OCI-LY7 (cell line): ENCODE data around the gene KCNJ5. TPM values are rescaled to one million over a fixed set of nuclear protein-coding genes. Genes with fewer than 3 reads are reported as not detected.

ENCODE experiments used
- BruUV-seq: library from RNA; stranded (reverse); fragments of 400-500 nt; replicated peaks from 2 replicates; lab custom pipeline; 2021; lab: Mats Ljungman, UMichigan
- CTCF ChIA-PET: fragments of 300-600 bp; sonication (Branson Sonifier 250); formaldehyde crosslinking; loops from one replicate; lab custom pipeline; 2022; ENCODE audit warnings: antibody characterized with exemption; ENCODE audit not compliant: unreplicated experiment; lab: Charles Lee
- POLR2A ChIA-PET: fragments of 300-600 bp; sonication (Branson Sonifier 250); formaldehyde crosslinking; loops from one replicate; lab custom pipeline; 2022; ENCODE audit warnings: antibody characterized with exemption; lab: Charles Lee
- DNase-seq: peaks from one replicate; pipeline ENCODE4 v3.0.0-alpha.2; 2015; ENCODE audit warnings: low spot score
- H2AFZ ChIP-seq: fragments of 200-600 bp; sonication (generic), shearing (Covaris generic); 2 replicates; pipeline ENCODE4 v1.6.1; 2014; ENCODE audit warnings: mild to moderate bottlenecking, antibody characterized with exemption, low read length, moderate library complexity
- H3K27ac ChIP-seq: fragments of 200-600 bp; sonication (generic); 2 replicates; pipeline ENCODE4 v1.5.1; 2014; ENCODE audit warnings: mixed run types, low read depth, mild to moderate bottlenecking, moderate library complexity, low read length, inconsistent platforms; ENCODE audit not compliant: poor library complexity, severe bottlenecking
- H3K36me3 ChIP-seq: fragments of 200-600 bp; sonication (generic); 2 replicates; pipeline ENCODE4 v1.6.1; 2014; ENCODE audit warnings: mild to moderate bottlenecking, antibody characterized with exemption, low read length, moderate library complexity, mixed read lengths; ENCODE audit not compliant: insufficient read depth
- H3K4me1 ChIP-seq: fragments of 200-600 bp; sonication (generic); 2 replicates; pipeline ENCODE4 v1.5.1; 2014; ENCODE audit warnings: mild to moderate bottlenecking, low read length; ENCODE audit not compliant: insufficient read depth, poor library complexity, severe bottlenecking
- H3K4me2 ChIP-seq: fragments of 200-600 bp; sonication (generic); 2 replicates; pipeline ENCODE4 v1.6.1; 2014; ENCODE audit warnings: mild to moderate bottlenecking, low read length
- H3K4me3 ChIP-seq: fragments of 200-600 bp; sonication (generic); 2 replicates; pipeline ENCODE4 v1.5.1; 2014; ENCODE audit warnings: mild to moderate bottlenecking, low read depth, low read length; ENCODE audit not compliant: poor library complexity, severe bottlenecking
- H3K79me2 ChIP-seq: fragments of 200-600 bp; sonication (generic); 2 replicates; pipeline ENCODE4 v1.6.1; 2016; ENCODE audit warnings: low read depth, mild to moderate bottlenecking, low read length, moderate library complexity, mixed read lengths; ENCODE audit not compliant: insufficient read depth
- H3K9me2 ChIP-seq: fragments of 200-600 bp; sonication (generic); 2 replicates; pipeline ENCODE4 v1.6.1; 2016; ENCODE audit warnings: mild to moderate bottlenecking, low read length, mixed read lengths; ENCODE audit not compliant: insufficient read depth
- H3K9me3 ChIP-seq: fragments of 200-600 bp; sonication (generic); 2 replicates; pipeline ENCODE4 v1.6.1; 2014; ENCODE audit warnings: mild to moderate bottlenecking, mixed run types, low read length, mixed read lengths
- H4K20me1 ChIP-seq: fragments of 200-600 bp; sonication (generic); 2 replicates; pipeline ENCODE4 v1.6.1; 2014; ENCODE audit warnings: mild to moderate bottlenecking, antibody characterized with exemption, low read length, moderate library complexity, mixed read lengths; ENCODE audit not compliant: insufficient read depth
- EZH2phosphoT487 ChIP-seq: fragments of 200-600 bp; sonication (generic); IDR thresholded peaks from 2 replicates; pipeline ENCODE4 v1.6.1; 2018; ENCODE audit warnings: low read depth, borderline replicate concordance, mild to moderate bottlenecking, mixed run types, antibody characterized with exemption, low read length, moderate library complexity, mixed read lengths
- intact Hi-C: fragments of 100-400 bp; cut with micrococcal nuclease; formaldehyde crosslinking; loops from one replicate; pipeline ENCODE4 v1.10.0; 2022; ENCODE audit not compliant: unreplicated experiment
- total RNA-seq, 2 experiments: library from RNA; depleted of rRNA in 1 of 2; stranded (reverse); fragments of >200 nt in 1 of 2; shearing (Covaris generic) in 1 of 2; gene quantifications; 2 replicates each; pipeline ENCODE4 v1.2.3, GENCODE V29; 2014 to 2022
- TF ChIP-seq, protein P1 (sequence below): fragments of 200-600 bp; sonication (generic); conservative IDR thresholded peaks from 2 replicates; pipeline ENCODE4 v1.5.1; 2014; ENCODE audit warnings: mild to moderate bottlenecking, antibody characterized with exemption, low read length, moderate library complexity, mixed read lengths

The KCNJ5 gene
- total RNA-seq, 2 experiments from 2014 or later, result not detected

DNA sequence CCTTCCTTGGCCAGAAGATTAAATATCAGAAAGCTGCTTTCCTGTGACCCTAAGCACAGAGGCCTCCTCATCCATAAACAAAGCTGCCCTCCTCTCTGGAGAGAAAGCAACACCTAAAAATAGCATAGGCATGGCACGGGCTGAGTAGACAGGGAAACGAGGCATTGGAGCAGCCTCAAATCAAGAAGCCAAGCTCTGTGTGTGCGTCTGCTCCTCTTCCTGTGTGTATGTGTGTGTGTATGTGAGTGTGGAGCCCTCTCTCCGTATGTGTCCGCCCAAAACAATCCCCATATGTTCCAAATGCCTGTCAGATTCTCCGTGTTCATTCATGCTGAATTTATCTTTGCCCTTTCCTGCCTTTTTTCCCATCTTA lies 24.0 kb downstream of the KCNJ5 start:
- H3K79me2 ChIP-seq, result no peaks in the 10 kb centered on the region
- H3K9me2 ChIP-seq, result no peaks in the 10 kb centered on the region
- H2AFZ ChIP-seq, result no peak overlapping the region
- ChIA-PET CTCF (interaction anchor here (0.6 kb wide), 1 partner anchor 626 kb away, joined by 3 read pairs; no protein-coding TSS in a partner anchor), POLR2A (no interaction called here)
- no peak overlapping the region for H3K4me3 ChIP-seq
- no peak for DNase-seq
- H3K4me2 ChIP-seq, result no peak overlapping the region
- no peaks in the 10 kb centered on the region for H3K9me3 ChIP-seq
- no peaks in the 10 kb centered on the region for H3K4me1 ChIP-seq
- H3K27ac ChIP-seq, result no peak overlapping the region
- H3K36me3 ChIP-seq, result no peaks in the 10 kb centered on the region
- no peaks in the 10 kb centered on the region for H4K20me1 ChIP-seq
- TF ChIP-seq, protein P1, sequence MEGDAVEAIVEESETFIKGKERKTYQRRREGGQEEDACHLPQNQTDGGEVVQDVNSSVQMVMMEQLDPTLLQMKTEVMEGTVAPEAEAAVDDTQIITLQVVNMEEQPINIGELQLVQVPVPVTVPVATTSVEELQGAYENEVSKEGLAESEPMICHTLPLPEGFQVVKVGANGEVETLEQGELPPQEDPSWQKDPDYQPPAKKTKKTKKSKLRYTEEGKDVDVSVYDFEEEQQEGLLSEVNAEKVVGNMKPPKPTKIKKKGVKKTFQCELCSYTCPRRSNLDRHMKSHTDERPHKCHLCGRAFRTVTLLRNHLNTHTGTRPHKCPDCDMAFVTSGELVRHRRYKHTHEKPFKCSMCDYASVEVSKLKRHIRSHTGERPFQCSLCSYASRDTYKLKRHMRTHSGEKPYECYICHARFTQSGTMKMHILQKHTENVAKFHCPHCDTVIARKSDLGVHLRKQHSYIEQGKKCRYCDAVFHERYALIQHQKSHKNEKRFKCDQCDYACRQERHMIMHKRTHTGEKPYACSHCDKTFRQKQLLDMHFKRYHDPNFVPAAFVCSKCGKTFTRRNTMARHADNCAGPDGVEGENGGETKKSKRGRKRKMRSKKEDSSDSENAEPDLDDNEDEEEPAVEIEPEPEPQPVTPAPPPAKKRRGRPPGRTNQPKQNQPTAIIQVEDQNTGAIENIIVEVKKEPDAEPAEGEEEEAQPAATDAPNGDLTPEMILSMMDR, result no peak
- TF ChIP-seq EZH2phosphoT487, result no peak
- BruUV-seq, result no TSS peak
- intact Hi-C loops, result no loop called here

DNA sequence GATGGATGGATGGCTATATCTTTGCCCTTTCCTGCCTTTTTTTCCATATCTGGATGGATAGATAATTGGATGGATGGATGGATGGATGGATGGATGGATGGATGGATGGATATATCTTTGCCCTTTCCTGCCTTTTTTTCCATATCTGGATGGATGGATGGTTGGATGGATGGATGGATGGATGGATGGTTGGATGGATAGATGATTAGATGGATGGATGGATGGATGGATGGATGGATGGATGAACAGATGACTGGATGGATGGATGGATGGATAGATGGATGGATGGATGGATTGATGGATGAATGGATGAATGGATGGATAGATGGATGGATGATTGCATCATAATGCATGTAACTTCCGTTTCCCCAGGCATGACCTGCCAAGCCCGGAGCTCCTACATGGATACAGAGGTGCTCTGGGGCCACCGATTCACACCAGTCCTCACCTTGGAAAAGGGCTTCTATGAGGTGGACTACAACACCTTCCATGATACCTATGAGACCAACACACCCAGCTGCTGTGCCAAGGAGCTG lies 24.9 kb downstream of the KCNJ5 start:
- H3K36me3 ChIP-seq, result no peaks in the 10 kb centered on the region
- ChIA-PET CTCF (no interaction called here), POLR2A (no interaction called here)
- H2AFZ ChIP-seq, result no peak overlapping the region
- H3K27ac ChIP-seq, result no peak overlapping the region
- no TSS peak for BruUV-seq
- DNase-seq, result no peak
- H4K20me1 ChIP-seq, result no peaks in the 10 kb centered on the region
- H3K4me3 ChIP-seq, result no peak overlapping the region
- no peaks in the 10 kb centered on the region for H3K79me2 ChIP-seq
- intact Hi-C loops, result no loop called here
- no peaks in the 10 kb centered on the region for H3K4me1 ChIP-seq
- no peak for TF ChIP-seq EZH2phosphoT487
- TF ChIP-seq, protein P1, result no peak
- no peaks in the 10 kb centered on the region for H3K9me3 ChIP-seq
- no peaks in the 10 kb centered on the region for H3K9me2 ChIP-seq
- no peak overlapping the region for H3K4me2 ChIP-seq

DNA sequence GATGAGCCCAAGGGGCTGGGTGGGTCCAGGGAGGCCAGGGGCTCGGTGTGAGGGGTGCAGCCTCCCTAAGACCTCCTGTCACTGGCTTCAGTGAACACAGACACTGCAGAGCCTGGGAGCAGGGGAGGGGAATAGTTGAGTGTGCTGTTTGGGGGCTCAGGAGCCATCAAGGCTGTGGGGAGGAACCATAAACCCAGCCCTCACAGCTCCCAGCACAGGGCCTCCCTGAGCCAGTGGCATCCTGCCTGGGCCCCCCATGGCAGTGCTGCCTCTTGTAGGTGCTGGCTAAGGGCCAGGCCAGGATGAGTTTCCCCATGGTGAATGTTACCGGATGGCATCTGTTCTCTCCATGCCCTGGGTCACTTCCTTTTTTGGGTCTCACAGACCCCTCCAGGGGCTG lies 25.5 kb downstream of the KCNJ5 start:
- no peaks in the 10 kb centered on the region for H3K4me1 ChIP-seq
- H3K79me2 ChIP-seq, result no peaks in the 10 kb centered on the region
- H3K4me2 ChIP-seq, result no peak overlapping the region
- TF ChIP-seq, protein P1, result no peak
- no peak for TF ChIP-seq EZH2phosphoT487
- H3K9me2 ChIP-seq, result no peaks in the 10 kb centered on the region
- BruUV-seq, result no TSS peak
- no peak overlapping the region for H2AFZ ChIP-seq
- H3K9me3 ChIP-seq, result no peaks in the 10 kb centered on the region
- no peaks in the 10 kb centered on the region for H3K36me3 ChIP-seq
- DNase-seq, result no peak
- CTCF ChIA-PET, result no interaction called here
- H4K20me1 ChIP-seq, result no peaks in the 10 kb centered on the region
- intact Hi-C loops, result no loop called here
- POLR2A ChIA-PET, result no interaction called here
- no peak overlapping the region for H3K27ac ChIP-seq
- no peak overlapping the region for H3K4me3 ChIP-seq
